ENCODE data around the gene PAQR6. TPM values are rescaled to one million over a fixed set of nuclear protein-coding genes. Genes with fewer than 3 reads are reported as not detected.

The PAQR6 gene
- polyA plus RNA-seq, 1 donor from 2014 or later = 16.8 TPM

GRCh38 chr1:156251527-156251926 is 3.7 kb upstream of the PAQR6 start:
- no peaks in the 10 kb centered on the region for H3K79me2 ChIP-seq (replicated peaks; ENCODE audit: insufficient read depth, low read length)
- no peak overlapping the region for H3K27ac ChIP-seq (ENCODE audit: low read length)
- no peak overlapping the region for H2AFZ ChIP-seq (ENCODE audit: low read depth, low read length)
- no peaks in the 10 kb centered on the region for H3K9me3 ChIP-seq (ENCODE audit: low read length)
- no peaks in the 10 kb centered on the region for H3K27me3 ChIP-seq (ENCODE audit: insufficient read depth, low read depth, low read length)
- no peak overlapping the region for H3K4me2 ChIP-seq (ENCODE audit: low read length)
- no peaks in the 10 kb centered on the region for H3K9me2 ChIP-seq (ENCODE audit: insufficient read depth, low read length)
- no peaks in the 10 kb centered on the region for H3K36me3 ChIP-seq (ENCODE audit: insufficient read depth, low read length)
- H3F3A ChIP-seq (ENCODE audit: insufficient read depth, low read length, poor library complexity, severe bottlenecking) = no peaks in the 10 kb centered on the region
- no peaks in the 10 kb centered on the region for H4K20me1 ChIP-seq (ENCODE audit: insufficient read depth)
- H3K9ac ChIP-seq (ENCODE audit: low read length) = no peak overlapping the region
- TF ChIP-seq MXI1 (conservative IDR thresholded peaks at IDR 0.05; ENCODE audit: poor library complexity, severe bottlenecking) = no peak
- TF ChIP-seq EP300 (conservative IDR thresholded peaks at IDR 0.05; ENCODE audit: poor library complexity, severe bottlenecking) = no peak
- TF ChIP-seq RAD21 (conservative IDR thresholded peaks at IDR 0.05) = no peak
- no peak for TF ChIP-seq REST (IDR thresholded peaks at IDR 0.05; ENCODE audit: borderline replicate concordance)
- no peak for TF ChIP-seq EZH2 (IDR thresholded peaks at IDR 0.05; ENCODE audit: borderline replicate concordance, insufficient read depth, low read length, poor library complexity, severe bottlenecking)
- TF ChIP-seq SMC3 (conservative IDR thresholded peaks at IDR 0.05; ENCODE audit: poor library complexity) = no peak
- TF ChIP-seq CTCF (IDR thresholded peaks at IDR 0.05; ENCODE audit: poor library complexity, severe bottlenecking) = no peak
- no peak overlapping the region for H3K4me3 ChIP-seq (ENCODE audit: low read length)

GRCh38 chr1:156249593-156249992 is 1.7 kb upstream of the PAQR6 start:
- H3K9me3 ChIP-seq (ENCODE audit: low read length) = no peaks in the 10 kb centered on the region
- no peak overlapping the region for H3K27ac ChIP-seq (ENCODE audit: low read length)
- H3K4me3 ChIP-seq (ENCODE audit: low read length) = no peak overlapping the region
- TF ChIP-seq REST (IDR thresholded peaks at IDR 0.05; ENCODE audit: borderline replicate concordance) = no peak
- TF ChIP-seq EZH2 (IDR thresholded peaks at IDR 0.05; ENCODE audit: borderline replicate concordance, insufficient read depth, low read length, poor library complexity, severe bottlenecking) = no peak
- TF ChIP-seq SMC3 (conservative IDR thresholded peaks at IDR 0.05; ENCODE audit: poor library complexity) = no peak
- no peak for TF ChIP-seq RAD21 (conservative IDR thresholded peaks at IDR 0.05)
- no peak for TF ChIP-seq MXI1 (conservative IDR thresholded peaks at IDR 0.05; ENCODE audit: poor library complexity, severe bottlenecking)
- no peak for TF ChIP-seq POLR2AphosphoS5 (IDR thresholded peaks at IDR 0.05)
- no peak for TF ChIP-seq EP300 (conservative IDR thresholded peaks at IDR 0.05; ENCODE audit: poor library complexity, severe bottlenecking)
- TF ChIP-seq CTCF (IDR thresholded peaks at IDR 0.05; ENCODE audit: poor library complexity, severe bottlenecking) = no peak
- TF ChIP-seq TAF1 (IDR thresholded peaks at IDR 0.05; ENCODE audit: low read depth) = no peak
- H3K9ac ChIP-seq (ENCODE audit: low read length) = no peak overlapping the region
- no peak overlapping the region for H3K4me2 ChIP-seq (ENCODE audit: low read length)
- no peaks in the 10 kb centered on the region for H3K27me3 ChIP-seq (ENCODE audit: insufficient read depth, low read depth, low read length)
- no peaks in the 10 kb centered on the region for H4K20me1 ChIP-seq (ENCODE audit: insufficient read depth)
- H3K79me2 ChIP-seq (replicated peaks; ENCODE audit: insufficient read depth, low read length) = no peaks in the 10 kb centered on the region
- no peak overlapping the region for H2AFZ ChIP-seq (ENCODE audit: low read depth, low read length)
- H3K36me3 ChIP-seq (ENCODE audit: insufficient read depth, low read length) = no peaks in the 10 kb centered on the region
- H3K9me2 ChIP-seq (ENCODE audit: insufficient read depth, low read length) = no peaks in the 10 kb centered on the region
- no peaks in the 10 kb centered on the region for H3F3A ChIP-seq (ENCODE audit: insufficient read depth, low read length, poor library complexity, severe bottlenecking)

All from neural cell (in vitro differentiated cells).